GM12874 (cell line): ENCODE results near the gene TMEM52.
A peak's percentile ranks its signal among the peaks of the same experiment; 100 is the strongest.

Source experiments
- CTCF ChIP-seq: IDR thresholded peaks from 2 replicates; pipeline ENCODE4 v1.5.1; 2011; ENCODE audit warnings: low read depth, mild to moderate bottlenecking, control low read depth, low read length, moderate library complexity; ENCODE audit not compliant: insufficient read depth

TMEM52 gene

DNA sequence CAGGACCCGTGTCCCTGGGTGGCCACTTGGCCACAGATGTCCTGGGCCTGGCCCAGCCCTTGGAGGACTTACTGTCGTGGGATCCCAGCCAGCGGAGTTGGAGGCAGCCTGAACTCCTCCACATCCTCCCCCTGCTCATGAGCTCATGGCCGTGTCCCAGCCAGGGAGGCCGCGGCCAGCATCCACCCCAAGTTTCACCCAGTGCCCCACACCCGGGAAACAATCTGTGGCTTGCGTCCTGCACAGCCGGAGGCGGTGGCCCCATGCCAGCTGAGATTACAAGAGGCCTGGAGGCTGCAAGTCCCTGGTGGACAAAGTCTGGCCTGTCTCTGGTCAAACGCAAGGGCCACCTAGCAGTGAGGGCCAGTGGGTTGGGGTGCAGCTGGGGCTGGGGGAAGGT is 27.5 kb upstream of the TMEM52 start:
- no peak for TF ChIP-seq CTCF

GRCh38 chr1:1945782-1946393 is 26.8 kb upstream of the TMEM52 start:
- no peak for TF ChIP-seq CTCF

GRCh38 chr1:1943834-1944570 is 24.9 kb upstream of the TMEM52 start:
- peak; percentile 87 for TF ChIP-seq CTCF

GRCh38 chr1:1942753-1943656 is 23.9 kb upstream of the TMEM52 start:
- TF ChIP-seq CTCF: no peak

GRCh38 chr1:1941868-1942752 is 23.0 kb upstream of the TMEM52 start:
- TF ChIP-seq CTCF: no peak

- TF ChIP-seq CTCF: no peak
Observed at GRCh38 chr1:1941211-1941841, 22.2 kb upstream of the TMEM52 start.
